Activated T-helper 17 cell treated with anti-CD3 and anti-CD28 coated beads, Interleukin-2, amount 50 U/mL, for 72 hours (primary cell): Measurements from ENCODE around the gene TOR1B. TPM values are rescaled to one million over a fixed set of nuclear protein-coding genes. Genes with fewer than 3 reads are reported as not detected.
"Not testable (repeated sequence)": the region's sequence is repeated elsewhere in the genome, so short reads cannot be mapped to it uniquely, and the experiment has no call there.

Experiments used
- ATAC-seq: fragments of 150-1000 bp; cut with Tn5 transposase; replicated peaks from 2 replicates; pipeline ENCODE4 v1.10.0; 2021; ENCODE audit warnings: mild to moderate bottlenecking, moderate library complexity
- H3K27ac Mint-ChIP-seq: one replicate; pipeline ENCODE4 v1.8.0; 2022; ENCODE audit warnings: mixed read lengths
- H3K27me3 Mint-ChIP-seq: one replicate; pipeline ENCODE4 v1.8.0; 2022; ENCODE audit warnings: mixed read lengths
- H3K36me3 Mint-ChIP-seq: one replicate; pipeline ENCODE4 v1.8.0; 2022; ENCODE audit warnings: low read depth, mild to moderate bottlenecking, mixed read lengths
- H3K4me1 Mint-ChIP-seq: one replicate; pipeline ENCODE4 v1.8.0; 2022; ENCODE audit warnings: mixed read lengths
- H3K4me3 Mint-ChIP-seq: one replicate; pipeline ENCODE4 v1.8.0; 2022; ENCODE audit warnings: mild to moderate bottlenecking, mixed read lengths
- H3K9me3 Mint-ChIP-seq: one replicate; pipeline ENCODE4 v1.8.0; 2022; ENCODE audit warnings: mixed read lengths
- total RNA-seq, 2 donors: library from RNA; stranded (reverse); gene quantifications; one replicate each; pipeline ENCODE4 v1.2.3, GENCODE V29; 2022

Gene TOR1B, protein sequence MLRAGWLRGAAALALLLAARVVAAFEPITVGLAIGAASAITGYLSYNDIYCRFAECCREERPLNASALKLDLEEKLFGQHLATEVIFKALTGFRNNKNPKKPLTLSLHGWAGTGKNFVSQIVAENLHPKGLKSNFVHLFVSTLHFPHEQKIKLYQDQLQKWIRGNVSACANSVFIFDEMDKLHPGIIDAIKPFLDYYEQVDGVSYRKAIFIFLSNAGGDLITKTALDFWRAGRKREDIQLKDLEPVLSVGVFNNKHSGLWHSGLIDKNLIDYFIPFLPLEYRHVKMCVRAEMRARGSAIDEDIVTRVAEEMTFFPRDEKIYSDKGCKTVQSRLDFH
- total RNA-seq = 10 to 100 TPM; 22.0 to 26.6 TPM

DNA sequence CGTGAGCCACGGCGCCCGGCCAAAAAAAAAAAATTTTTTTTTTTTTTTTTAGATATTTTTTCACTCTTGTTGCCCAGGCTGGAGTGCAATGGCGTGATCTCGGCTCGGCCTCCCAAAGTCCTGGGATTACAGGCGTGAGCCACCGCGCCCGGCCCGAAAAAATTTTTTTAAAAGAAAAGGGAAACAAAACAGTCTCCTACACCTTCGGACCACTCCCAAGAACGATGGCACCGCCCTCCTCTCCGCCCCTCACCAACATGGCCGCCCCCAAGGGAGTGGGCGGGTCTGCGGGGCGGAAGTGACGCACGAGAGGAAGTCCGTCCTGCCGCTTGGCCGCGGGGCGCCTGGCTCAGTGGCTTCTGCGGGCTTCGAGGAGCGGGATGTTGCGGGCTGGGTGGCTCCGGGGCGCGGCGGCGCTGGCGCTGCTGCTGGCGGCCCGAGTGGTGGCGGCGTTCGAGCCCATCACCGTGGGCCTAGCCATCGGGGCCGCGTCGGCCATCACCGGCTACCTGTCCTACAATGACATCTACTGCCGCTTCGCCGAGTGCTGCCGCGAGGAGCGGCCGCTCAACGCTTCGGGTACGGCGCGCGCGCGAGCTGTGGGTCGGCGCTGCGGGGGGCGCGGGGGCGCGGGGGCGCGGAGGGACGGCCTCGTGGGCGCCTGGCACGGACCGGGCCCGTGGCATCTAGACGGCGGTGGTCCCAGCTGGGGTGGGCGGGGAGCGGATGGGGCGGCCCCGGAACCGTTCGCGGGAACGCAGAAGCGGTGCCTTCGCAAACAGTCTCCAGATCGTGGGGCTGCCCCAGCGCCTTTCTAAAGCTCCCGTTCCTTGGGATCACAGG lies at the start of gene TOR1B:
Gene TOR1B, plus strand, starts transcription at position 352 of the 843 bp plus-strand sequence. Its CDS starts 29 bp downstream, at position 381.
- Mint-ChIP-seq H3K4me3 (peak within 1 kb of the TSS; percentile 80), H3K9me3 (no peaks in the 10 kb centered on the region), H3K4me1 (peaks cover 13% of the 10 kb centered on the region), H3K36me3 (peaks cover 43% of the 10 kb centered on the region), H3K27ac (peak within 1 kb of the TSS; percentile 61), H3K27me3 (no peaks in the 10 kb centered on the region)
- ATAC-seq = peak; percentile 96

GRCh38 chr9:129755151-129755550 lies 47.8 kb upstream of the TOR1B start:
- Mint-ChIP-seq H3K9me3 (no peaks in the 10 kb centered on the region), H3K4me1 (peaks cover 9% of the 10 kb centered on the region), H3K27ac (no peak overlapping the region), H3K4me3 (no peak overlapping the region), H3K27me3 (peaks cover 4% of the 10 kb centered on the region), H3K36me3 (no peaks in the 10 kb centered on the region)
- ATAC-seq = no peak

- peaks cover 4% of the 10 kb centered on the region for H3K27me3 Mint-ChIP-seq
- no peak for ATAC-seq
- H3K9me3 Mint-ChIP-seq = no peaks in the 10 kb centered on the region
- H3K27ac Mint-ChIP-seq = no peak overlapping the region
- H3K4me3 Mint-ChIP-seq = no peak overlapping the region
- H3K4me1 Mint-ChIP-seq = peaks cover 9% of the 10 kb centered on the region
- H3K36me3 Mint-ChIP-seq = no peaks in the 10 kb centered on the region
Measured at GRCh38 chr9:129756191-129756590, 46.8 kb upstream of the TOR1B start.

DNA sequence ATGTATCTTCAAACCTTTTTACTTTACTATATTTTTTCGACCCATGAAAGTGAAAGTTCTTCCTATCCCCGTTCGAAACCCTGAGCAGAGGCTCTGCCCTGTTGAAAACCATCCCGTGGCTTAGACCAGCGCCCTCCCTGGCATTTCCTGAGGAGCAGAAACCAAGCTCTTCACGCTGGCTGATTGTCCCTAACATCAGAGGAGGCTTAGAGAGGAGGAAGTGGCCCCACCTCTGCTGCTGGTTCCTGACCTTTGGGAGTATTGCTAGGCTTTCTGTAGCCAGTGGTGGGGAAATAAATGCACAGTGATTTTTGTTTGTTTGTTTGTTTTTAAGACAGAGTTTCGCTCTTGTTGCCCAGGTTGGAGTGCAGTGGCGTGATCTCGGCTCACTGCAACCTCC lies 45.9 kb upstream of the TOR1B start:
- Mint-ChIP-seq H3K27me3 (peaks cover 4% of the 10 kb centered on the region), H3K9me3 (no peaks in the 10 kb centered on the region), H3K4me1 (peaks cover 9% of the 10 kb centered on the region), H3K27ac (no peak overlapping the region), H3K36me3 (no peaks in the 10 kb centered on the region), H3K4me3 (no peak overlapping the region)
- no peak for ATAC-seq

- Mint-ChIP-seq H3K27me3 (peaks cover 4% of the 10 kb centered on the region), H3K9me3 (no peaks in the 10 kb centered on the region)
Measured at GRCh38 chr9:129759319-129759718, 43.7 kb upstream of the TOR1B start.

DNA sequence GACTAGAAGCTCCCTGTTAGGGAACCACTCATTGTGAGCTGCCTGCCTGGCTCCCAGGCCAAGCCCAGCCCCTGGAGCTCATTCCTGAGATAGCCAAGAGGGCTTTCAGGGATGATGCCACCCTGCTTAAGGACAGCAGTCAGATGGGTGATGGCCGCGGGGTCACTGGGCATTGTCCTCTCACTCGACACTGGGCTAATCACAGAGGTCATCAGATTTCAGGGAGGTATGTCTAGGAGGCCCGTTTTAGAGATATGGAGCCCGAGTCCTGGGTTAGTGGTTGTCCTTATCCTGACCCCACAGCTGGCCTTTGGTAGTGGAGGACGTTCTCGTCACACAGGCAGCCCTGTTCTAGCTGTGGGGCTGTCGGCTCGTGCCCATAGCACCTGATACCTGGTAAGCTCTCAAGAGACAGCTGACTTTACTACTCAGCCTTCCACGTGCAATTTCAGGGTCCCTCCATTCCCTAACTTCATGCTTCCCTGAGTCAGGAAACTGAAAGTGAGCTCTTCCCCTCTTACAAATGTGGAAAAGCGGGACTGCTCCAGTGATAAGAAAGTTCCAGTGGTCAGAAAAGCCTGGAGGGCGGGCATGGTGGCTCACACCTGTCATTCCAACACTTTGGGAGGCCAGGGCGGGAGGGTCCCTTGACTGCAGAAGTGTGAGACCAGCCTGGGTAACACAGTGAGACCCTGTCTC lies 43.0 kb upstream of the TOR1B start:
- no peak for ATAC-seq
- no peak overlapping the region for H3K27ac Mint-ChIP-seq
- H3K9me3 Mint-ChIP-seq = no peaks in the 10 kb centered on the region
- peaks cover 9% of the 10 kb centered on the region for H3K4me1 Mint-ChIP-seq
- H3K36me3 Mint-ChIP-seq = no peaks in the 10 kb centered on the region
- H3K27me3 Mint-ChIP-seq = peaks cover 4% of the 10 kb centered on the region
- H3K4me3 Mint-ChIP-seq = no peak overlapping the region

More at GRCh38 chr9:129759319-129759718, 43.7 kb upstream of the TOR1B start:
- Mint-ChIP-seq H3K4me1 (peaks cover 9% of the 10 kb centered on the region), H3K27ac (no peak overlapping the region), H3K4me3 (no peak overlapping the region), H3K36me3 (no peaks in the 10 kb centered on the region)
- no peak for ATAC-seq

DNA sequence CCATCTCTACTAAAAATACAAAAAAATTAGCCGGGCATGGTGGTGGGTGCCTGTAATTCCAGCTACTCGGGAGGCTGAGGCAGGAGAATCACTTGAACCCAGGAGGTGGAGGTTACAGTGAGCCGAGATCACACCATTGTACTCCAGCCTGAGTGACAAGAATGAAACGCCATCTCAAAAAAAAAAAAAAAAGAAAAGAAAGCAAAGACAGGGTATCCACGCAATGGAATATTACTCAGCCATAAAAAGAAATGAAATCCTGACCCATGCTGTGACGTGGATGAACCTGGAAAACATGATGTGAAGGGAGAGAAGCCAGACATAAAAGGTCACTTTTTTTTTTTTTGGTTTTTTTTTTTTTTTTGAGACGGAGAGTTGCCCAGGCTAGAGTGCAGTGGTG lies 42.2 kb upstream of the TOR1B start:
- H3K9me3 Mint-ChIP-seq, H3K27ac Mint-ChIP-seq, H3K4me3 Mint-ChIP-seq, H3K36me3 Mint-ChIP-seq, H3K27me3 Mint-ChIP-seq, H3K4me1 Mint-ChIP-seq, ATAC-seq: not testable (repeated sequence)

- ATAC-seq = no peak
- Mint-ChIP-seq H3K4me1 (peaks cover 9% of the 10 kb centered on the region), H3K27me3 (peaks cover 4% of the 10 kb centered on the region), H3K27ac (no peak overlapping the region), H3K36me3 (no peaks in the 10 kb centered on the region), H3K9me3 (no peaks in the 10 kb centered on the region), H3K4me3 (no peak overlapping the region)
Measured at GRCh38 chr9:129761293-129761900, 41.6 kb upstream of the TOR1B start.

- Mint-ChIP-seq H3K27me3 (peaks cover 4% of the 10 kb centered on the region), H3K4me3 (no peak overlapping the region), H3K36me3 (no peaks in the 10 kb centered on the region), H3K4me1 (peaks cover 8% of the 10 kb centered on the region), H3K9me3 (no peaks in the 10 kb centered on the region), H3K27ac (no peak overlapping the region)
- ATAC-seq = no peak
Measured at GRCh38 chr9:129761901-129762369, 41.0 kb upstream of the TOR1B start.

GRCh38 chr9:129762370-129762984 lies 40.5 kb upstream of the TOR1B start:
- H3K36me3 Mint-ChIP-seq, H3K4me1 Mint-ChIP-seq, H3K27me3 Mint-ChIP-seq, H3K27ac Mint-ChIP-seq, ATAC-seq, H3K9me3 Mint-ChIP-seq, H3K4me3 Mint-ChIP-seq: not testable (repeated sequence)

DNA sequence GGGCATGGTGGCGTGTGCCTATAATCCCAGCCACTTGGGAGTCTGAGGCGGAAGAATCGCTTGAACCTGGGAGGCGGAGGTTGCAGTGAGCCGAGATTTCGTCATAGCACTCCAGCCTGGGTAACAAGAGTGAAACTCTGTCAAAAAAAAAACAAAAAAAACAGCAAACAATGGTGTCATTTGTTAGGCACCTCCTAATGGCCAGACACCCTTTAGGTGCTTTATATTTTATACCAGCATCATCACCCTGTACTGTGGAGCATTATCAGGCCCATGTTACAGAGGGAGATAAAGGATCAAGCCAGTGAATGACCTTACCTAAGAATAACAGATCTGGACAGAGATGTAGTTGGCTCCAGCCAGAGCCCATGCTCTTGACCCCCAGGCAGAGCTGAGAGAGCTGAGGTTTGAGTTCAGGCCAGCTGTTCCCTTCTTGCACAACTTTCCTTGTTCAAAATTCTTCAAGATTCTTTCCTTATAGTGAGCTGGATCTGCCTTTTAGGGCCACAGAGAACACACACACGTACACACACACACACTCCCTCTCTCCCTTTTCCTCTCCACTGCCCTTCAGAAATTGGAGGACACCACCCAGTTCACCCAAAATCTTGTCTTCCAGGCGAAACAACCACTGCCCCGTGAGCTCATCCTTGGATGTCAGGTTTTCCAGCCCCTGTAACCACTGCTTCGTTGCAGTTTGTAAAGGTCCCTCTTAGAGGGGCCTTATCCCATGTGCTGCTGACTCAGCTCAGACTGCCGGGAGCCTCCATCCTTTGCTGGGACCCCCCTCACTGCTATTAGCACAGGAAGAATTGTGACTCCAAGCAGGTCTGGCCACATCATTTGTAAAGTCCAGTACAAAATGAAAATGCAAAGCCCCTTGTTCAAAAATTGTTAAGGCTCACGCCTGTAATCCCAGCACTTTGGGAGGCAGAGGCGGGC lies 39.7 kb upstream of the TOR1B start:
- H3K27ac Mint-ChIP-seq = peak overlapping the region; percentile 28
- no peaks in the 10 kb centered on the region for H3K36me3 Mint-ChIP-seq
- H3K9me3 Mint-ChIP-seq = no peaks in the 10 kb centered on the region

DNA sequence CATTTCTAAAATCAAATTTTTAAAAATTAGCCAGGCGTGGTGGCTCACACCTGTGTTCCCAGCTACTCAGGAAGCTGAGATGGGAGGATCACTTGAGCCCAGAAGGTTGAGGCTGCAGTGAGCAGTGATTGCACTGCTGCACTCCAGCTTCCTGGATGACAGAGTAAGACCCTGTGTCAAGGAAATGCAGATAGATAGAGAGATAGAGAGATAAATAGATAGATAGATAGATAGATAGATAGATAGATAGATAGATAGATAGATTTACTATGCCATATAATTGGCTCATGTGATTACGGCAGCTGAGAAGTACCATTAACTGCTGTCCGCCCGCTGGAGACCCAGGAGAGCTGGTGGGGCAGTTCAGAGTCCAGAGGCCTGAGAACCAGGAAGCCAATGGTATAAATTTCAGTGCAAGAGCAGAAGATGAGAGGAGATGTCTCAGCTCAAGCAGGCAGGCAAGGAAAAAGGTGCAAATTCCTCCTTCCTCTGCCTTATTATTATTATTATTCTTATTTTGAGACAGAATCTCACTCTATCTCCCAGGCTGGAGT lies 37.1 kb upstream of the TOR1B start:
- no peaks in the 10 kb centered on the region for H3K9me3 Mint-ChIP-seq
- no peaks in the 10 kb centered on the region for H3K27me3 Mint-ChIP-seq
- H3K4me1 Mint-ChIP-seq = no peaks in the 10 kb centered on the region
- H3K4me3 Mint-ChIP-seq = no peak overlapping the region
- no peak overlapping the region for H3K27ac Mint-ChIP-seq
- no peak for ATAC-seq
- H3K36me3 Mint-ChIP-seq = no peaks in the 10 kb centered on the region

More for the DNA sequence above, 39.7 kb upstream of the TOR1B start:
- ATAC-seq = no peak
- H3K4me1 Mint-ChIP-seq = peaks cover under 1% of the 10 kb centered on the region
- no peak overlapping the region for H3K4me3 Mint-ChIP-seq
- peaks cover under 1% of the 10 kb centered on the region for H3K27me3 Mint-ChIP-seq

DNA sequence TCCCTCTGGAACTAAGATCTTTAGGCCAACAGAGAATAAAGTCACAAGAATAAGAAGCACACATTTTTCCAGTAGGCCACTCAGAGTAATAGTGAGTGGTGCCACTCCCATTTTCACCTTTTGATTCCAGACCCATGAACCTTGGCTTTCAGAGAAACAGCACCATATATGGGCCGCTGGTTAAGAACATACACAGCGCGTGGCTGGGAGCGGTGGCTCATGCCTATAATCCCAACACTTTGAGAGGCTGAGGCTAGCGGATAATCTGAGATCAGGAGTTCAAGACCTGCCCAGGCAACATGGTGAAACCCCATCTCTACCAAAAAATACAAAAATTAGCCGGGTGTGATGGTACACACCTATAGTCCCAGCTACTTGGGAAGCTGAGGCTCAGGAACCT lies 34.5 kb upstream of the TOR1B start:
- no peaks in the 10 kb centered on the region for H3K27me3 Mint-ChIP-seq
- ATAC-seq = no peak
- H3K27ac Mint-ChIP-seq = no peak overlapping the region
- no peaks in the 10 kb centered on the region for H3K36me3 Mint-ChIP-seq
- H3K9me3 Mint-ChIP-seq = no peaks in the 10 kb centered on the region
- no peak overlapping the region for H3K4me3 Mint-ChIP-seq
- H3K4me1 Mint-ChIP-seq = no peaks in the 10 kb centered on the region
